ENCODE results near the gene NF1.

GRCh38 chr17:31211352-31212012 lies 116.7 kb downstream of the NF1 start:
- TF ChIP-seq, protein P1, sequence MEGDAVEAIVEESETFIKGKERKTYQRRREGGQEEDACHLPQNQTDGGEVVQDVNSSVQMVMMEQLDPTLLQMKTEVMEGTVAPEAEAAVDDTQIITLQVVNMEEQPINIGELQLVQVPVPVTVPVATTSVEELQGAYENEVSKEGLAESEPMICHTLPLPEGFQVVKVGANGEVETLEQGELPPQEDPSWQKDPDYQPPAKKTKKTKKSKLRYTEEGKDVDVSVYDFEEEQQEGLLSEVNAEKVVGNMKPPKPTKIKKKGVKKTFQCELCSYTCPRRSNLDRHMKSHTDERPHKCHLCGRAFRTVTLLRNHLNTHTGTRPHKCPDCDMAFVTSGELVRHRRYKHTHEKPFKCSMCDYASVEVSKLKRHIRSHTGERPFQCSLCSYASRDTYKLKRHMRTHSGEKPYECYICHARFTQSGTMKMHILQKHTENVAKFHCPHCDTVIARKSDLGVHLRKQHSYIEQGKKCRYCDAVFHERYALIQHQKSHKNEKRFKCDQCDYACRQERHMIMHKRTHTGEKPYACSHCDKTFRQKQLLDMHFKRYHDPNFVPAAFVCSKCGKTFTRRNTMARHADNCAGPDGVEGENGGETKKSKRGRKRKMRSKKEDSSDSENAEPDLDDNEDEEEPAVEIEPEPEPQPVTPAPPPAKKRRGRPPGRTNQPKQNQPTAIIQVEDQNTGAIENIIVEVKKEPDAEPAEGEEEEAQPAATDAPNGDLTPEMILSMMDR (IDR thresholded peaks at IDR 0.05), result no peak
- no peak for TF ChIP-seq POLR2AphosphoS5 (IDR thresholded peaks at IDR 0.05)
- no peak for TF ChIP-seq POLR2A (IDR thresholded peaks at IDR 0.05)

Measured in sigmoid colon (tissue), 4 donors.